ENCODE measurements around the gene ZNF140.

ZNF140 gene

DNA sequence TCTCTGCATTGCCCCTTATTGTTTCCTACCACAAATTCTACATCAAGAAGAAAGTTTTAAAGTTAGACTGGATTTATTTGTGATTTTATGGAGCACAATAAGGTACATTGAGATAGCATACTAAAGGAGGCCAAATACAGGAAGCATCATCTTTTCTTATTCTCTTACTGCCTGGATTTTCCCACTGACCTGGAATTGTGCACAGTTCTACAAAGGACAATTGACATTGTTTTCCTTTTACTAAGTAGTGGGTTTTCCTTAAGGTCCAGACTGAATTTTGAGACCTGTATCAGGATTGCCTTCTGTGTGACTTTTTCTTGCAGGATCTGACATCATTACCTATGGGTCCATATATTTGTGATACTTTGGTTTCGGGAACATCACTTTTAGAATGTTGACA, 18.8 kb upstream of the ZNF140 start:
- TF ChIP-seq, protein P1, sequence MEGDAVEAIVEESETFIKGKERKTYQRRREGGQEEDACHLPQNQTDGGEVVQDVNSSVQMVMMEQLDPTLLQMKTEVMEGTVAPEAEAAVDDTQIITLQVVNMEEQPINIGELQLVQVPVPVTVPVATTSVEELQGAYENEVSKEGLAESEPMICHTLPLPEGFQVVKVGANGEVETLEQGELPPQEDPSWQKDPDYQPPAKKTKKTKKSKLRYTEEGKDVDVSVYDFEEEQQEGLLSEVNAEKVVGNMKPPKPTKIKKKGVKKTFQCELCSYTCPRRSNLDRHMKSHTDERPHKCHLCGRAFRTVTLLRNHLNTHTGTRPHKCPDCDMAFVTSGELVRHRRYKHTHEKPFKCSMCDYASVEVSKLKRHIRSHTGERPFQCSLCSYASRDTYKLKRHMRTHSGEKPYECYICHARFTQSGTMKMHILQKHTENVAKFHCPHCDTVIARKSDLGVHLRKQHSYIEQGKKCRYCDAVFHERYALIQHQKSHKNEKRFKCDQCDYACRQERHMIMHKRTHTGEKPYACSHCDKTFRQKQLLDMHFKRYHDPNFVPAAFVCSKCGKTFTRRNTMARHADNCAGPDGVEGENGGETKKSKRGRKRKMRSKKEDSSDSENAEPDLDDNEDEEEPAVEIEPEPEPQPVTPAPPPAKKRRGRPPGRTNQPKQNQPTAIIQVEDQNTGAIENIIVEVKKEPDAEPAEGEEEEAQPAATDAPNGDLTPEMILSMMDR (conservative IDR thresholded peaks at IDR 0.05) = no peak
- no peak overlapping the region for H3K27ac ChIP-seq

DNA sequence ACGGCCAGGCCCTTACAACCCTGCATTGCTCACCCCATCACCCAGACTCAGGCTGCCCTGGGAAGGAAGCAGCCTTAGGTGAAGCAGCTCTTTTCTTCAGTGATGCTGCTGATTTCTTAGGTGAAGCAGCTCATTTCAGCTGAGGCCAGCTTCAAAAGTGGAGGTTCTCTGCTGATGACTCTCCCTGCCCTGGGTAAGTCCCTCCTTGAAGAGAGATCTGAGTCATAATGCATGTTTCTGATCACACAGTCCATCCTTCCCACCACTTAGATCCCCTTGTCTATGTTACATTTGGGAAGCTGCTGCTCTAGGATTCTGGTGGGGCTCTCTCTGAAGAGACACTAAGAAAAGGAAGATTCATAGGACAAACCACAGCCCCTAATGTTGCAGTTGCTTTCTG, 17.2 kb upstream of the ZNF140 start:
- TF ChIP-seq, protein P1 (conservative IDR thresholded peaks at IDR 0.05) = no peak
- no peak overlapping the region for H3K27ac ChIP-seq

DNA sequence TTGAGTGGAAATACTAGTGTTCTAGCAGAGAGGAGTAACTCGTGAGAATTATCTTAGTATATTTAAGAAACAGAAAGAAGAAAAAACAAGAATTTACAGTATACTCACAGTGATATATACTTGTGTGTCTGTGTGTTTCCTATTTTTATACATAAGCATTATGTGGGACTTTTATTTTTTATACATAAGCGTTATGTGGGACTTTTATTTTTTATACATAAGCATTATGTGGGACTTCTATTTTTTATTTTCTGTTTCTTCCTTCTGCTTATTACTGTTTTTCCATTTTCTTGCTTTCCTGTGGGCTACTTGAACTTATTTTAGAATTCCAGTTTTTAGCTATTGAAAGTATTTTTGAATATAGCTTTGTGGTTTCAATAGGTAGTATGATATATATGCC, 6.9 kb upstream of the ZNF140 start:
- H3K27ac ChIP-seq = no peak overlapping the region
- TF ChIP-seq, protein P1 (conservative IDR thresholded peaks at IDR 0.05) = no peak

DNA sequence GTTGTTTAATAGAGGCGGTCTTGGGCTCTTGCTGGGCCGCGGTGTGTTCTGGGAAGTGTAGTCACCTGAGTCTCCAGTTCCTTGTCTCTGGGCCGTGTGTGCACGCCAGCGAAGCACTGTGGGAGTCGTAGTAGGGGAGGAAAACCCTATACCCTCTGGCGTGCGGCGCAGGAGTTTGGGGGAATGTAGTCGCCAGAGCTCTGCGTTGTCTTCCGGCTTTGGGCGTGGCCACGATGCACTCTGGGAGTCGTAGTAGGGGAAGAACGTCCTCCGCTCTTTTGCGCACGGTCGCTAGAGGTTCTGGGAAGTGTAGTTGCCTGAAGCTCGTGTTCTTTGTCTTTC, 726 bp upstream of the ZNF140 start:
- TF ChIP-seq, protein P1 (conservative IDR thresholded peaks at IDR 0.05) = no peak

DNA sequence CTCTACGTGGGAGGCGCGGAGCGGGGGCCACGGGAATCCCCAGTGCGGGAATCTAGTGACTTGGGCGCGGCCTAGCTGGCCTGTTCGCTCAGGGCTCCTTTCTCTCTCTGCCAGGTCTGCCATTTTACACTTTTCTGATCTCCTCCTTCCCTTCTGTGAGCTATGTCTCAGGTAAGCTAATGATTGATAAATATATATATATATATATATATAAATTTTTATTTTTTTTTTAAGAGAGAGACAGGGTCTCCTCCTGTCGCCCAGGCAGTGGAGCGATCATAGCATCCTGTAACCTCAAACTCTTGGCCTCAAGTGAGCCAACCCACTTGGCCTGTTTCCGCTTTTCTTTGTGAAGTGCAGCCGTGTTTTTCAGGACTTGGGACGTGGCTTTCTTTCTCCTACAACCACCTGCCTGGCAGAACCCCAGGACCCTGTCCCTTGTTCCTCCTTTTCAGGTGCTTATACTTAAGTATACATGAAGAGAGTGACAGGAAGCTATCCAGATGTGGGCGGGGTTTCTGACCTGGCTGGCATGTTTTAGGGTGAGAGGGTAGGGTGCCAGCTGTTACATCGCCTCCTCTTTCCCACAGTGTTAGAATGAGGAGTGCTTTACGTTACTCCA, 547 bp downstream of the ZNF140 start:
- peak overlapping the region; percentile 90 for H3K27ac ChIP-seq

More for the DNA sequence above, 726 bp upstream of the ZNF140 start:
- H3K27ac ChIP-seq = peak overlapping the region; percentile 90

DNA sequence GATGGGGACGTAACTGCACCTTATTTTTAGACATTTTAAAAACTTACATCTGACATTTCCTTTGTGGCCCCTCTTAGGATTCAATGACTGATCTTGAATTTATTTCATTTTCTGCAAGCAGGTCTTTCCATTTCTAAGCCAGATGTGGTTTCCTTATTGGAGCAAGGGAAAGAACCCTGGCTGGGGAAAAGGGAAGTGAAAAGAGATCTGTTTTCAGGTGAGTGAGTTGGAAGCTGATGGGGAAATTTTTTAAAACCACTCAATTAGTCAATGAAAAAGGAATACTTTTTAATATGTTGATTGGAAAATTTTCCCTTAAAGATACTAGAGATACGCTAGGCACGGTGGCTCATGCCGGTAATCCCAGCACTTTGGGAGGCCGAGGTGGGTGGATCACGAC, 2.6 kb downstream of the ZNF140 start:
- TF ChIP-seq, protein P1 (conservative IDR thresholded peaks at IDR 0.05) = no peak
- H3K27ac ChIP-seq = no peak overlapping the region

More for the DNA sequence above, 547 bp downstream of the ZNF140 start:
- TF ChIP-seq, protein P1 (conservative IDR thresholded peaks at IDR 0.05) = no peak

DNA sequence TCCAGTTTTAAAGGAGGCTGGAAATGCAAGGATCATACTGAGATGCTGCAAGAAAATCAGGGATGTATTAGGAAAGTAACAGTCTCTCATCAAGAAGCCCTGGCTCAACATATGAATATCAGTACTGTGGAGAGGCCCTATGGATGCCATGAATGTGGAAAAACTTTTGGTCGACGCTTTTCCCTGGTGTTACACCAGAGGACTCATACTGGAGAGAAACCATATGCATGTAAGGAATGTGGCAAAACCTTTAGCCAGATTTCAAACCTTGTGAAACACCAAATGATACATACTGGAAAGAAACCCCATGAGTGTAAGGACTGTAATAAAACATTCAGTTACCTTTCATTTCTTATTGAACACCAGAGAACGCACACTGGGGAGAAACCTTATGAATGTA, 24.9 kb downstream of the ZNF140 start:
- no peak overlapping the region for H3K27ac ChIP-seq
- TF ChIP-seq, protein P1 (conservative IDR thresholded peaks at IDR 0.05) = no peak

Measured in VCaP (cell line).